HEK293 (cell line): Measurements from ENCODE around the gene KCTD11.

Experiments used
- REST ChIP-seq: fragments of 450-650 bp; formaldehyde crosslinking; IDR thresholded peaks from 2 replicates; pipeline ENCODE4 v1.5.1; 2016; ENCODE audit warnings: missing biosample characterization, missing genetic modification characterization
- ZXDB ChIP-seq: fragments of 450-650 bp; formaldehyde crosslinking; IDR thresholded peaks from 2 replicates; pipeline ENCODE4 v1.5.1; 2016; ENCODE audit warnings: missing biosample characterization, missing genetic modification characterization

DNA sequence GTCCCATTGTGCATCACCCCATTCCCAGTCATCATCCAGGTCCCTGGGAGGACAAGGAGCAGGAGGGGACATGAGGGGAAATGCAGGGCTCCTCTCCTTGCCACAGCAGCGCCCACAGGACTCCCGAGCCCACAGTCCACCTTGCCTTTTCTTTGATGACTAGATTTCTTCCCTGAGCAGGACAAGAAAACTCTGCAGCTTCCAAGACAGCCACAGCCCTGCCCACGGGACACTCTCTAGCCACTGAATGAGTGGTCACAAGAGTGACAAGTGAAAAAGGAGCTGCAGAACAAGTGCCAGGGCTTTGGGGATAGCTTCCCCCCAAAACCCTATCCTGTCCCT, 27.6 kb upstream of the KCTD11 start:
- TF ChIP-seq REST (tag by site-specific recombination) (no peak), ZXDB (no peak)
